Stomach (tissue), 4 donors: Measurements from ENCODE around the gene UGT2B7.

Experiments used
- POLR2AphosphoS5 ChIP-seq, 3 donors: sonication (generic); formaldehyde crosslinking; IDR thresholded peaks; one replicate each; pipeline ENCODE4 v1.6.1; 2016; ENCODE audit warnings: antibody characterized with exemption in 3 of 3
- TF ChIP-seq, protein P1 (sequence below), 7 experiments: fragments of 450-650 bp in 4 of 7; fragments of 200-600 bp in 3 of 7; sonication (generic) in 3 of 7; IDR thresholded peaks; one replicate each; pipeline ENCODE4 v1.5.1; 2016 to 2019; ENCODE audit warnings: antibody characterized with exemption in 7 of 7, control low read depth in 2 of 7, mild to moderate bottlenecking in 1 of 7

DNA sequence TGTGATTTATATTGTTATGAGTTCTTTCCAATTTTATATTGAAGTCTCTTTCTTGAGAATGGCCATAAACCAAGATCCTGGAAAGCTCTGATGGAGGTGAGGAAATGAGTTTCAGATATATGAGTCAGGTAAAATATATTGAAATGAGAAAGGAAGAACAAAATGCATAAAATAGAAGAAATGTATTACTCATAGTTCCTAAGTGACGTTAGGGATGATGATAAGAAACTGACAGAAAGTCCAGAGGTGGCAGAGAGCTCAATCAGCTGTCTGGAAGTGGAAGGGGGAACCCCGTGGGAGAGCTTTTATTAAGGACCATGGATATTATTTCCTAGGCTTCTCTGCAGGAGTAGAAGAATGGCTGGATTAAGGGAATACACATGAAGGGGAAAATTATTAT, 24.6 kb downstream of the UGT2B7 start:
- no peak for TF ChIP-seq POLR2AphosphoS5 (IDR thresholded peaks at IDR 0.05)
- TF ChIP-seq, protein P1, sequence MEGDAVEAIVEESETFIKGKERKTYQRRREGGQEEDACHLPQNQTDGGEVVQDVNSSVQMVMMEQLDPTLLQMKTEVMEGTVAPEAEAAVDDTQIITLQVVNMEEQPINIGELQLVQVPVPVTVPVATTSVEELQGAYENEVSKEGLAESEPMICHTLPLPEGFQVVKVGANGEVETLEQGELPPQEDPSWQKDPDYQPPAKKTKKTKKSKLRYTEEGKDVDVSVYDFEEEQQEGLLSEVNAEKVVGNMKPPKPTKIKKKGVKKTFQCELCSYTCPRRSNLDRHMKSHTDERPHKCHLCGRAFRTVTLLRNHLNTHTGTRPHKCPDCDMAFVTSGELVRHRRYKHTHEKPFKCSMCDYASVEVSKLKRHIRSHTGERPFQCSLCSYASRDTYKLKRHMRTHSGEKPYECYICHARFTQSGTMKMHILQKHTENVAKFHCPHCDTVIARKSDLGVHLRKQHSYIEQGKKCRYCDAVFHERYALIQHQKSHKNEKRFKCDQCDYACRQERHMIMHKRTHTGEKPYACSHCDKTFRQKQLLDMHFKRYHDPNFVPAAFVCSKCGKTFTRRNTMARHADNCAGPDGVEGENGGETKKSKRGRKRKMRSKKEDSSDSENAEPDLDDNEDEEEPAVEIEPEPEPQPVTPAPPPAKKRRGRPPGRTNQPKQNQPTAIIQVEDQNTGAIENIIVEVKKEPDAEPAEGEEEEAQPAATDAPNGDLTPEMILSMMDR (IDR thresholded peaks at IDR 0.05) = no peak
